ENCODE results near the gene DCAKD. TPM values are rescaled to one million over a fixed set of nuclear protein-coding genes. Genes with fewer than 3 reads are reported as not detected.

DCAKD gene
- total RNA-seq, 4 donors from 2014 or later: 26.8 to 57.1 (median 37.7) TPM

- H3K9me3 ChIP-seq: no peaks in the 10 kb centered on the region
- H3K4me3 ChIP-seq: no peak overlapping the region
- H3K27ac ChIP-seq: no peak overlapping the region
- no peak for DNase-seq
- H3K36me3 ChIP-seq: no peaks in the 10 kb centered on the region
- no peaks in the 10 kb centered on the region for H3K4me1 ChIP-seq
- TF ChIP-seq POLR2A (IDR thresholded peaks at IDR 0.05) (no peak), CTCF (IDR thresholded peaks at IDR 0.05) (no peak)
- intact Hi-C loops (cut with DNase I; ENCODE audit: low total_unique reads): loop anchor here (5.0 kb wide), 1 partner anchor 259 kb away; no protein-coding TSS in a partner anchor
- H3K27me3 ChIP-seq: no peaks in the 10 kb centered on the region
Measured at GRCh38 chr17:45031231-45032173, 19.9 kb downstream of the DCAKD start.

GRCh38 chr17:45030733-45031132 is 20.7 kb downstream of the DCAKD start:
- no peak for DNase-seq
- Histone ChIP-seq H3K4me3 (no peak overlapping the region), H3K36me3 (no peaks in the 10 kb centered on the region), H3K27ac (no peak overlapping the region), H3K27me3 (no peaks in the 10 kb centered on the region), H3K4me1 (no peaks in the 10 kb centered on the region), H3K9me3 (no peaks in the 10 kb centered on the region)
- intact Hi-C loops (cut with DNase I; ENCODE audit: low total_unique reads): loop anchor here (5.0 kb wide), 1 partner anchor 258 kb away; no protein-coding TSS in a partner anchor
- no peak for TF ChIP-seq POLR2A (IDR thresholded peaks at IDR 0.05)
- TF ChIP-seq CTCF (IDR thresholded peaks at IDR 0.05): no peak

- Histone ChIP-seq H3K36me3 (no peaks in the 10 kb centered on the region), H3K27me3 (no peaks in the 10 kb centered on the region), H3K9me3 (no peaks in the 10 kb centered on the region), H3K4me3 (no peak overlapping the region), H3K4me1 (no peaks in the 10 kb centered on the region), H3K27ac (no peak overlapping the region)
- DNase-seq: no peak
- TF ChIP-seq POLR2A (IDR thresholded peaks at IDR 0.05) (no peak), CTCF (IDR thresholded peaks at IDR 0.05) (no peak)
- intact Hi-C loops (cut with DNase I; ENCODE audit: low total_unique reads): loop anchor here (5.0 kb wide), 1 partner anchor 258 kb away; no protein-coding TSS in a partner anchor
Measured at GRCh38 chr17:45029758-45030423, 21.5 kb downstream of the DCAKD start.

GRCh38 chr17:45029096-45029495 is 22.3 kb downstream of the DCAKD start:
- Histone ChIP-seq H3K27me3 (no peaks in the 10 kb centered on the region), H3K9me3 (no peaks in the 10 kb centered on the region), H3K4me1 (no peaks in the 10 kb centered on the region), H3K27ac (no peak overlapping the region), H3K36me3 (no peaks in the 10 kb centered on the region), H3K4me3 (no peak overlapping the region)
- no peak for DNase-seq
- TF ChIP-seq POLR2A (IDR thresholded peaks at IDR 0.05): no peak
- no peak for TF ChIP-seq CTCF (IDR thresholded peaks at IDR 0.05)
- intact Hi-C loops (cut with DNase I; ENCODE audit: low total_unique reads): no loop called here

All from uterus (tissue), 4 donors.